HEK293 (cell line): ENCODE results near the gene GTPBP4.

ENCODE experiments used
- CTCF ChIA-PET: fragments of 350-600 bp; formaldehyde crosslinking; extraction: SDS; loops from one replicate; lab custom pipeline; 2021; ENCODE audit warnings: antibody characterized with exemption; lab: Yijun Ruan, JAX
- POLR2A ChIA-PET: fragments of 300-600 bp; formaldehyde crosslinking; extraction: SDS; loops from one replicate; lab custom pipeline; 2020; ENCODE audit warnings: antibody characterized with exemption, inconsistent platforms; lab: Yijun Ruan, JAX
- H3K27ac ChIP-seq: fragments of 200-500 bp; sonication (Bioruptor generic); 2 replicates; pipeline ENCODE4 v1.5.1; 2014; ENCODE audit warnings: low read depth, low read length, control low read depth, inconsistent platforms; ENCODE audit errors: extremely low read depth
- H3K36me3 ChIP-seq, 2 experiments: fragments of 200-500 bp in 1 of 2; sonication (Bioruptor generic) in 1 of 2; 1 replicate in 1 of 2; 2 replicates in 1 of 2; pipeline ENCODE4 v1.5.1; 2014 to 2017; ENCODE audit warnings: inconsistent platforms in 2 of 2, low read length in 2 of 2; ENCODE audit not compliant: control insufficient read depth in 2 of 2, insufficient read depth in 1 of 2
- H3K4me1 ChIP-seq: fragments of 200-500 bp; sonication (Bioruptor generic); 2 replicates; pipeline ENCODE4 v1.5.1; 2014; ENCODE audit warnings: mild to moderate bottlenecking, low read length, inconsistent platforms; ENCODE audit not compliant: control insufficient read depth, insufficient read depth
- H3K4me3 ChIP-seq: 2 replicates; pipeline ENCODE4 v1.5.1; 2011; ENCODE audit warnings: low read depth, mild to moderate bottlenecking, control low read depth, low read length, moderate library complexity
- H3K9me3 ChIP-seq: fragments of 200-500 bp; sonication (Bioruptor generic); 2 replicates; pipeline ENCODE4 v1.5.1; 2014; ENCODE audit warnings: low read depth, low read length, inconsistent platforms; ENCODE audit not compliant: control insufficient read depth, insufficient read depth
- KLF16 ChIP-seq: fragments of 450-650 bp; formaldehyde crosslinking; IDR thresholded peaks from 2 replicates; pipeline ENCODE4 v1.5.1; 2017; ENCODE audit warnings: missing biosample characterization, missing genetic modification characterization
- PRDM2 ChIP-seq: fragments of 450-650 bp; formaldehyde crosslinking; IDR thresholded peaks from 2 replicates; pipeline ENCODE4 v1.5.1; 2016; ENCODE audit warnings: missing biosample characterization, missing genetic modification characterization, borderline replicate concordance
- REPIN1 ChIP-seq: fragments of 450-650 bp; formaldehyde crosslinking; IDR thresholded peaks from 2 replicates; pipeline ENCODE4 v1.5.1; 2017; ENCODE audit warnings: missing biosample characterization, missing genetic modification characterization, low read depth
- SCRT1 ChIP-seq: fragments of 450-650 bp; formaldehyde crosslinking; IDR thresholded peaks from 2 replicates; pipeline ENCODE4 v1.5.1; 2016; ENCODE audit warnings: missing biosample characterization, missing genetic modification characterization, borderline replicate concordance
- SP7 ChIP-seq: fragments of 450-650 bp; formaldehyde crosslinking; IDR thresholded peaks from 2 replicates; pipeline ENCODE4 v1.5.1; 2016; ENCODE audit warnings: missing biosample characterization, missing genetic modification characterization
- ZBTB10 ChIP-seq: fragments of 450-650 bp; formaldehyde crosslinking; IDR thresholded peaks from 2 replicates; pipeline ENCODE4 v1.5.1; 2016; ENCODE audit warnings: missing biosample characterization, missing genetic modification characterization
- ZBTB11 ChIP-seq: fragments of 450-650 bp; formaldehyde crosslinking; conservative IDR thresholded peaks from 2 replicates; pipeline ENCODE4 v1.5.1; 2016; ENCODE audit warnings: low read depth, missing biosample characterization, missing genetic modification characterization
- ZBTB17 ChIP-seq: fragments of 450-650 bp; formaldehyde crosslinking; IDR thresholded peaks from 2 replicates; pipeline ENCODE4 v1.5.1; 2016; ENCODE audit warnings: missing biosample characterization, missing genetic modification characterization
- ZBTB48 ChIP-seq: fragments of 450-650 bp; formaldehyde crosslinking; IDR thresholded peaks from 2 replicates; pipeline ENCODE4 v1.5.1; 2016; ENCODE audit warnings: missing biosample characterization, missing genetic modification characterization
- ZNF114 ChIP-seq: fragments of 450-650 bp; formaldehyde crosslinking; IDR thresholded peaks from 2 replicates; pipeline ENCODE4 v1.5.0; 2017; ENCODE audit warnings: missing biosample characterization, missing genetic modification characterization
- ZNF133 ChIP-seq: fragments of 450-650 bp; formaldehyde crosslinking; IDR thresholded peaks from 2 replicates; pipeline ENCODE4 v1.5.1; 2016; ENCODE audit warnings: missing biosample characterization, missing genetic modification characterization
- ZNF157 ChIP-seq: fragments of 450-650 bp; formaldehyde crosslinking; IDR thresholded peaks from 2 replicates; pipeline ENCODE4 v1.5.1; 2016; ENCODE audit warnings: missing biosample characterization, missing genetic modification characterization
- ZNF24 ChIP-seq: fragments of 450-650 bp; formaldehyde crosslinking; IDR thresholded peaks from 2 replicates; pipeline ENCODE4 v1.5.1; 2016; ENCODE audit warnings: missing biosample characterization, missing genetic modification characterization
- ZNF26 ChIP-seq: fragments of 450-650 bp; formaldehyde crosslinking; IDR thresholded peaks from 2 replicates; pipeline ENCODE4 v1.5.1; 2016; ENCODE audit warnings: missing biosample characterization, missing genetic modification characterization
- ZNF473 ChIP-seq: fragments of 450-650 bp; formaldehyde crosslinking; IDR thresholded peaks from 2 replicates; pipeline ENCODE4 v1.5.1; 2017; ENCODE audit warnings: missing biosample characterization, missing genetic modification characterization
- ZNF639 ChIP-seq: fragments of 450-650 bp; formaldehyde crosslinking; IDR thresholded peaks from 2 replicates; pipeline ENCODE4 v1.5.1; 2016; ENCODE audit warnings: missing biosample characterization, missing genetic modification characterization

GTPBP4 gene

DNA sequence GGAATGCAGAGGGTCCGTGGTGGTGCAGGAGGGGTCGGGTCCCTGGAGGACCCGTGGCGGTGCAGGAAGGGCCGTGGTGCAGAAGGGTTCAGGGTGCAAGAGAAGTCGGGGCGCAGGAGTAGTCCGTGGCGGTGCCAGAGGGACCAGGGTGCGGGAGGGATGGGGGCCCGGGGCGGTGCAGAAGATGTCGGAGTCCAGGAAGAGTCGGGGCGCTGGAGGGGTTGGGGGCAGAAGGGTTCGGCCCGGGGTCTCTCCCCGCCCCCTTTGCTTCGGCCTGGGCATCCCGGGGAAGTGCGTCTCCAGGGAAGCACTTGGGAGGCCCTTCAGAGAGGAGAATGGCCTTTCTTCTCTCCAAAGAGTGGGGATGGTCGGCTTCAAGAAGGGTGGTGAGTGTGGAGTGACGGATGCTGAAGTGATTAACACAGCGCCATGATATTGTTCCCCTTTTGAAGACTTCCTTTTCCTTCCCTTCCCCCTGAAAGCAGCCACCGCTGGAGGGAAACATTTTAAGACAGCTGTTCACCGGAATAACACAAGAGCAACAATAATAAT lies 68.9 kb downstream of the GTPBP4 start:
- POLR2A ChIA-PET: interaction anchor here (1.5 kb wide), 1 partner anchor 9 kb away, joined by 4 read pairs; the partner anchor contains the start of gene IDI1
- Histone ChIP-seq H3K36me3 (peaks cover 0 to 35% of the 10 kb centered on the region in 2 experiments), H3K4me1 (peaks cover 5% of the 10 kb centered on the region), H3K27ac (peak overlapping the region; percentile 93; the same call in 1 of the 2 replicates)
- TF ChIP-seq ZBTB48 (tag by site-specific recombination): peak; percentile 65; the same call in 1 of the 2 replicates
- 0 out of 2 replicates have a peak, but pooled peaks have one; percentile 50 for TF ChIP-seq PRDM2 (tag by site-specific recombination)
- TF ChIP-seq ZBTB17: 0 out of 2 replicates have a peak, but pooled peaks have one; percentile 18
- no peak for TF ChIP-seq ZNF133
- no peak for TF ChIP-seq ZNF473
- 0 out of 2 replicates have a peak, but pooled peaks have one; percentile 6 for TF ChIP-seq SCRT1 (tag by site-specific recombination)
- TF ChIP-seq ZNF157: no peak
- TF ChIP-seq ZNF24 (tag by site-specific recombination): no peak
- no peak for TF ChIP-seq ZNF114 (tag by site-specific recombination)
- no peak for TF ChIP-seq ZNF26 (tag by site-specific recombination)
- TF ChIP-seq ZBTB10 (tag by site-specific recombination): peak; percentile 10; the same call in 1 of the 2 replicates
- no peak for TF ChIP-seq ZBTB11 (tag by site-specific recombination)
- no peak for TF ChIP-seq REPIN1
- no peak for TF ChIP-seq KLF16 (tag by site-specific recombination)
- no peak for TF ChIP-seq SP7 (tag by site-specific recombination)
- no peak for TF ChIP-seq ZNF639 (tag by site-specific recombination)
- TF ChIP-seq, all 188 proteins: peak for 5
- CTCF ChIA-PET: interaction anchor here (0.7 to 1.1 kb wide), 2 partner anchors 13 to 17 kb away, joined by 3 read pairs; no protein-coding TSS in a partner anchor
- no peaks in the 10 kb centered on the region for H3K9me3 ChIP-seq
- H3K4me3 ChIP-seq: peak overlapping the region; percentile 93
